Measurements from ENCODE around the gene CRTC3. TPM values are rescaled to one million over a fixed set of nuclear protein-coding genes. Genes with fewer than 3 reads are reported as not detected.
A peak's percentile ranks its signal among the peaks of the same experiment; 100 is the strongest.

Gene CRTC3
- total and polyA plus RNA-seq, 4 donors = 5.1 to 16.8 (median 7.6) TPM

GRCh38 chr15:90595763-90596155 is 66.0 kb downstream of the CRTC3 start:
- Histone ChIP-seq H3K9ac (ENCODE audit: low read depth in 1 of 2, low read length in 2 of 2) (no peak overlapping the region), H3K4me3 (ENCODE audit: low read depth in 1 of 3, low read length in 3 of 3) (no peak overlapping the region), H3K27ac (ENCODE audit: low read depth in 1 of 2, low read length in 2 of 2) (peak overlapping the region; percentile 0 to 25), H3K9me3 (ENCODE audit: control insufficient read depth in 4 of 4, low read length in 3 of 4) (no peaks in the 10 kb centered on the region), H3K27me3 (ENCODE audit: control insufficient read depth in 4 of 4, insufficient read depth in 4 of 4, low read length in 3 of 4) (no peaks in the 10 kb centered on the region), H3K36me3 (ENCODE audit: control insufficient read depth in 4 of 4, insufficient read depth in 3 of 4, low read depth in 1 of 4, low read length in 3 of 4) (peaks cover 0 to under 1% (median 0%) of the 10 kb centered on the region in 4 donors), H3K4me1 (ENCODE audit: control insufficient read depth in 4 of 4, insufficient read depth in 4 of 4, low read length in 3 of 4) (peaks cover 23 to 42% (median 32%) of the 10 kb centered on the region in 4 donors)
- 64% methylated on average over 7 of the region's 7 CpGs for WGBS
- peak in 1 of 2 donors; percentile 19 for TF ChIP-seq RXRA (IDR thresholded peaks at IDR 0.05)
- TF ChIP-seq MAX (IDR thresholded peaks at IDR 0.05) = no peak
- no peak for DNase-seq (ENCODE audit: low spot score)

- WGBS = 96% methylated on average over 6 of the region's 6 CpGs
- Histone ChIP-seq H3K4me3 (ENCODE audit: low read depth in 1 of 3, low read length in 3 of 3) (no peak overlapping the region), H3K4me1 (ENCODE audit: control insufficient read depth in 4 of 4, insufficient read depth in 4 of 4, low read length in 3 of 4) (peaks cover 19 to 38% (median 29%) of the 10 kb centered on the region in 4 donors), H3K27me3 (ENCODE audit: control insufficient read depth in 4 of 4, insufficient read depth in 4 of 4, low read length in 3 of 4) (no peaks in the 10 kb centered on the region), H3K36me3 (ENCODE audit: control insufficient read depth in 4 of 4, insufficient read depth in 3 of 4, low read depth in 1 of 4, low read length in 3 of 4) (peaks cover 0 to 3% (median 1%) of the 10 kb centered on the region in 4 donors), H3K9ac (ENCODE audit: low read depth in 1 of 2, low read length in 2 of 2) (no peak overlapping the region), H3K9me3 (ENCODE audit: control insufficient read depth in 4 of 4, low read length in 3 of 4) (no peaks in the 10 kb centered on the region), H3K27ac (ENCODE audit: low read depth in 1 of 2, low read length in 2 of 2) (no peak overlapping the region)
- TF ChIP-seq FOXA2 (IDR thresholded peaks at IDR 0.05) = no peak
- TF ChIP-seq YY1 (IDR thresholded peaks at IDR 0.05) = no peak
- no peak for TF ChIP-seq CTCF (IDR thresholded peaks at IDR 0.05; ENCODE audit: low read depth, low read length, missing input control)
- TF ChIP-seq SP1 (IDR thresholded peaks at IDR 0.05) = no peak
- no peak for TF ChIP-seq FOXA1 (IDR thresholded peaks at IDR 0.05)
- no peak for TF ChIP-seq RAD21 (IDR thresholded peaks at IDR 0.05)
- TF ChIP-seq HNF4G (IDR thresholded peaks at IDR 0.05) = no peak
- no peak for TF ChIP-seq REST (IDR thresholded peaks at IDR 0.05)
- no peak for TF ChIP-seq GABPA (IDR thresholded peaks at IDR 0.05 in 1 of 2, conservative IDR thresholded peaks at IDR 0.05 in 1 of 2)
- no peak for TF ChIP-seq ZBTB33 (IDR thresholded peaks at IDR 0.05)
- no peak for TF ChIP-seq MAX (IDR thresholded peaks at IDR 0.05)
- no peak for TF ChIP-seq TAF1 (conservative IDR thresholded peaks at IDR 0.05)
- no peak for TF ChIP-seq ATF3 (IDR thresholded peaks at IDR 0.05)
- no peak for TF ChIP-seq JUND (IDR thresholded peaks at IDR 0.05)
- no peak for TF ChIP-seq EGR1 (IDR thresholded peaks at IDR 0.05; ENCODE audit: low read depth in 2 of 2)
- TF ChIP-seq RXRA (IDR thresholded peaks at IDR 0.05) = no peak
- TF ChIP-seq NR2F2 (IDR thresholded peaks at IDR 0.05) = no peak
- no peak for TF ChIP-seq HNF4A (conservative IDR thresholded peaks at IDR 0.05)
- DNase-seq (ENCODE audit: low spot score) = no peak
Measured at GRCh38 chr15:90596943-90597342, 67.2 kb downstream of the CRTC3 start.
